ENCODE measurements around the gene ALG12.

- TF ChIP-seq MEIS1 (CRISPR knock-in tag; IDR thresholded peaks at IDR 0.05; ENCODE audit: borderline replicate concordance) (no peak), CTCF (CRISPR knock-in tag; IDR thresholded peaks at IDR 0.05) (no peak)
- TF ChIP-seq, protein P1, sequence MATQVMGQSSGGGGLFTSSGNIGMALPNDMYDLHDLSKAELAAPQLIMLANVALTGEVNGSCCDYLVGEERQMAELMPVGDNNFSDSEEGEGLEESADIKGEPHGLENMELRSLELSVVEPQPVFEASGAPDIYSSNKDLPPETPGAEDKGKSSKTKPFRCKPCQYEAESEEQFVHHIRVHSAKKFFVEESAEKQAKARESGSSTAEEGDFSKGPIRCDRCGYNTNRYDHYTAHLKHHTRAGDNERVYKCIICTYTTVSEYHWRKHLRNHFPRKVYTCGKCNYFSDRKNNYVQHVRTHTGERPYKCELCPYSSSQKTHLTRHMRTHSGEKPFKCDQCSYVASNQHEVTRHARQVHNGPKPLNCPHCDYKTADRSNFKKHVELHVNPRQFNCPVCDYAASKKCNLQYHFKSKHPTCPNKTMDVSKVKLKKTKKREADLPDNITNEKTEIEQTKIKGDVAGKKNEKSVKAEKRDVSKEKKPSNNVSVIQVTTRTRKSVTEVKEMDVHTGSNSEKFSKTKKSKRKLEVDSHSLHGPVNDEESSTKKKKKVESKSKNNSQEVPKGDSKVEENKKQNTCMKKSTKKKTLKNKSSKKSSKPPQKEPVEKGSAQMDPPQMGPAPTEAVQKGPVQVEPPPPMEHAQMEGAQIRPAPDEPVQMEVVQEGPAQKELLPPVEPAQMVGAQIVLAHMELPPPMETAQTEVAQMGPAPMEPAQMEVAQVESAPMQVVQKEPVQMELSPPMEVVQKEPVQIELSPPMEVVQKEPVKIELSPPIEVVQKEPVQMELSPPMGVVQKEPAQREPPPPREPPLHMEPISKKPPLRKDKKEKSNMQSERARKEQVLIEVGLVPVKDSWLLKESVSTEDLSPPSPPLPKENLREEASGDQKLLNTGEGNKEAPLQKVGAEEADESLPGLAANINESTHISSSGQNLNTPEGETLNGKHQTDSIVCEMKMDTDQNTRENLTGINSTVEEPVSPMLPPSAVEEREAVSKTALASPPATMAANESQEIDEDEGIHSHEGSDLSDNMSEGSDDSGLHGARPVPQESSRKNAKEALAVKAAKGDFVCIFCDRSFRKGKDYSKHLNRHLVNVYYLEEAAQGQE (IDR thresholded peaks at IDR 0.05; ENCODE audit: borderline replicate concordance in 1 of 2, low read depth in 1 of 2, low read length in 2 of 2) = no peak
Measured at GRCh38 chr22:49878206-49878605, 40.0 kb downstream of the ALG12 start.
